HCEC 1CT (cell line): Measurements from ENCODE around the gene ULBP3.

Experiments
- DNase-seq: peaks from one replicate; pipeline ENCODE4 v3.0.0-alpha.2; 2017

The ULBP3 gene

GRCh38 chr6:150068720-150069648 lies at the start of gene ULBP3:
Gene ULBP3, minus strand, starts transcription at chr6:150069121. Its CDS starts 55 bp downstream, at chr6:150069066.
- peak; percentile 94 for DNase-seq

- DNase-seq = no peak
Observed at GRCh38 chr6:150118627-150119026, 49.7 kb upstream of the ULBP3 start.

- no peak for DNase-seq
Observed at GRCh38 chr6:150118203-150118602, 49.3 kb upstream of the ULBP3 start.

GRCh38 chr6:150116200-150116800 lies 47.4 kb upstream of the ULBP3 start:
- DNase-seq = no peak

- DNase-seq = no peak
Observed at GRCh38 chr6:150115769-150116168, 46.8 kb upstream of the ULBP3 start.

GRCh38 chr6:150112233-150112632 lies 43.3 kb upstream of the ULBP3 start:
- DNase-seq = no peak

GRCh38 chr6:150102750-150103270 lies 33.9 kb upstream of the ULBP3 start:
- DNase-seq = no peak

GRCh38 chr6:150100745-150101144 lies 31.8 kb upstream of the ULBP3 start:
- no peak for DNase-seq

- DNase-seq = no peak
Observed at GRCh38 chr6:150099953-150100352, 31.0 kb upstream of the ULBP3 start.

- DNase-seq = no peak
Observed at GRCh38 chr6:150099546-150099945, 30.6 kb upstream of the ULBP3 start.

- DNase-seq = no peak
Observed at GRCh38 chr6:150098155-150098554, 29.2 kb upstream of the ULBP3 start.

GRCh38 chr6:150093397-150093796 lies 24.5 kb upstream of the ULBP3 start:
- DNase-seq = no peak

- no peak for DNase-seq
Observed at GRCh38 chr6:150091476-150091875, 22.6 kb upstream of the ULBP3 start.

- DNase-seq = no peak
Observed at GRCh38 chr6:150090328-150090727, 21.4 kb upstream of the ULBP3 start.

GRCh38 chr6:150088481-150089154 lies 19.7 kb upstream of the ULBP3 start:
- no peak for DNase-seq

- DNase-seq = no peak
Observed at GRCh38 chr6:150087336-150087735, 18.4 kb upstream of the ULBP3 start.

- DNase-seq = no peak
Observed at GRCh38 chr6:150086026-150086425, 17.1 kb upstream of the ULBP3 start.

- DNase-seq = no peak
Observed at GRCh38 chr6:150084426-150084825, 15.5 kb upstream of the ULBP3 start.

GRCh38 chr6:150083839-150084238 lies 14.9 kb upstream of the ULBP3 start:
- DNase-seq = no peak

- DNase-seq = no peak
Observed at GRCh38 chr6:150081702-150082101, 12.8 kb upstream of the ULBP3 start.

GRCh38 chr6:150079604-150080003 lies 10.7 kb upstream of the ULBP3 start:
- no peak for DNase-seq

GRCh38 chr6:150078788-150079187 lies 9.9 kb upstream of the ULBP3 start:
- no peak for DNase-seq

GRCh38 chr6:150076196-150076893 lies 7.4 kb upstream of the ULBP3 start:
- no peak for DNase-seq
